ENCODE data around the gene TMEM132C. TPM values are rescaled to one million over a fixed set of nuclear protein-coding genes. Genes with fewer than 3 reads are reported as not detected.

The TMEM132C gene
- total and polyA plus RNA-seq, 2 of the 4 experiments (the other 2 are of a cell fraction), result not detected

DNA sequence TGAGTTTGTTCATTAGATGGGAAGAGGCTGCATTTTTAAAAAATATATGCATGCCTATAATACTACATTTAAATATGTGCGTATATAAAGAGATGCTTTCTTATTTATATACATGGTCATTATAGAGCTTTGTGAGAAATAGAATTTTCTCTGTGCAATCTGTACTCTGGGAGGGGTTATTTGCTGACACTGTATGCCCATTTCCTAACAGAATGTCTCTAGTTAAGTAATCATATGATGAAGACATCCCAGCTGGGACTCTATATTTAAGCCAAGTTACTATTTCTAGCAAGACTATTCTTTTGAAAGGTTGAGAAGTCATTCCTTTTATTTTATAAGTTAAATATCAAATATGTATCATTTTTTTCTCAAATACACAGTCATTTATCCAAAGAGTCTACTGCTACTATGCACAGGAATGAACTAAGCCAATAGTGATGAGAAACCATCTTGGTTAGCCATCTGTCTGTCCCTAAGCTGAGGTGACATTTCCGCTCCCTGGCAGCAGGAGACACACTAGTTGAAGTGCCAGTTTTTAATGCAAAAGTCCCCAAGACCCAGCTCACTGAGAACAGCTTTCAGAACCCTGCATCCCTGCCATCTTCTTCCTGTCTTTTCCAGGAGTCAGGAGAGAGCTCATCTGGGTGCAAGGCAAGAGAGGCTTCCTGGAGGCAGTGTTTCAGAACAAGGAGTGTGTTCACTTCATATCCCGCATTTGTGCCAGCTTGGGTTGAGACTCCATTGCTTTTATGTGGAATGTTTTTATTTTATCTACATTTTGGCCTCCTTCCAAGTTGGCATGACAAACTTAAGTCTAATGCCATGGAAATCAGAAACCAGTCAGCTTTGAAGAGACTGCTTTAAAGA is 69.5 kb downstream of the TMEM132C start:
- H3K4me2 ChIP-seq (ENCODE audit: low read depth, low read length), result no peak overlapping the region
- H4K20me1 ChIP-seq (ENCODE audit: insufficient read depth, low read length), result no peaks in the 10 kb centered on the region
- no peak overlapping the region for H3K4ac ChIP-seq (ENCODE audit: low read depth, low read length)
- no TSS peak for BruUV-seq (replicated peaks)
- no peak overlapping the region for H2BK120ac ChIP-seq (ENCODE audit: low read depth, low read length)
- no peak overlapping the region for H2BK5ac ChIP-seq (ENCODE audit: low read depth, low read length, poor library complexity, severe bottlenecking)
- H3K9me3 ChIP-seq (ENCODE audit: control insufficient read depth, insufficient read depth, low read length), result peaks cover 19% of the 10 kb centered on the region
- no peak overlapping the region for H4K91ac ChIP-seq (ENCODE audit: insufficient read depth, low read depth, low read length)
- no peaks in the 10 kb centered on the region for H3K9me1 ChIP-seq (ENCODE audit: insufficient read depth, low read length)
- no peaks in the 10 kb centered on the region for H3K79me1 ChIP-seq (ENCODE audit: low read depth in 1 of 2, low read length in 2 of 2)
- H2BK20ac ChIP-seq (ENCODE audit: low read depth, low read length), result no peak overlapping the region
- no peak overlapping the region for H4K5ac ChIP-seq (ENCODE audit: low read depth, low read length)
- no peak overlapping the region for H3K14ac ChIP-seq (replicated peaks; ENCODE audit: low read depth, low read length)
- no peak overlapping the region for H3K23ac ChIP-seq (ENCODE audit: low read depth, low read length)
- H2AFZ ChIP-seq (replicated peaks; ENCODE audit: low read length, poor library complexity), result no peak overlapping the region
- no peaks in the 10 kb centered on the region for H3K36me3 ChIP-seq (ENCODE audit: control insufficient read depth, insufficient read depth, low read length)
- ChIA-PET CTCF (no interaction called here), POLR2A (ENCODE audit: unreplicated experiment) (no interaction called here)
- DNase-seq (no peak), ATAC-seq (ENCODE audit: low read depth) (no peak)
- no peak overlapping the region for H3K56ac ChIP-seq (ENCODE audit: extremely low read depth, insufficient read depth, low read length)
- in situ Hi-C loops (cut with MboI; ENCODE audit: low sequenced_read_pairs), result no loop called here
- no peak overlapping the region for H3K27ac ChIP-seq (ENCODE audit: insufficient read depth, low read length)
- no peak overlapping the region for H2AK5ac ChIP-seq (ENCODE audit: low read depth, low read length)
- H3K4me3 ChIP-seq (ENCODE audit: insufficient read depth, low read depth, low read length), result no peak overlapping the region
- intact Hi-C loops (cut with micrococcal nuclease), result no loop called here
- dilution Hi-C loops (cut with HindIII; ENCODE audit: low sequenced_read_pairs, unreplicated experiment), result no loop called here
- no peak overlapping the region for H3K18ac ChIP-seq (ENCODE audit: low read depth, low read length)
- no peak for TF ChIP-seq CHD1 (IDR thresholded peaks at IDR 0.05; ENCODE audit: low read depth, low read length)
- no peak for TF ChIP-seq RFX5 (IDR thresholded peaks at IDR 0.05; ENCODE audit: low read depth, low read length)
- no peak for TF ChIP-seq RCOR1 (IDR thresholded peaks at IDR 0.05; ENCODE audit: insufficient replicate concordance, low read length)
- no peak for TF ChIP-seq FOS (IDR thresholded peaks at IDR 0.05; ENCODE audit: low read depth, low read length)
- no peak for TF ChIP-seq MAZ (IDR thresholded peaks at IDR 0.05; ENCODE audit: borderline replicate concordance, low read depth, low read length)
- TF ChIP-seq MXI1 (IDR thresholded peaks at IDR 0.05; ENCODE audit: borderline replicate concordance, low read depth, low read length), result no peak
- TF ChIP-seq MAFK (IDR thresholded peaks at IDR 0.05; ENCODE audit: low read depth, low read length), result no peak
- no peak for TF ChIP-seq CEBPB (IDR thresholded peaks at IDR 0.05; ENCODE audit: low read depth, low read length)
- TF ChIP-seq, protein P1, sequence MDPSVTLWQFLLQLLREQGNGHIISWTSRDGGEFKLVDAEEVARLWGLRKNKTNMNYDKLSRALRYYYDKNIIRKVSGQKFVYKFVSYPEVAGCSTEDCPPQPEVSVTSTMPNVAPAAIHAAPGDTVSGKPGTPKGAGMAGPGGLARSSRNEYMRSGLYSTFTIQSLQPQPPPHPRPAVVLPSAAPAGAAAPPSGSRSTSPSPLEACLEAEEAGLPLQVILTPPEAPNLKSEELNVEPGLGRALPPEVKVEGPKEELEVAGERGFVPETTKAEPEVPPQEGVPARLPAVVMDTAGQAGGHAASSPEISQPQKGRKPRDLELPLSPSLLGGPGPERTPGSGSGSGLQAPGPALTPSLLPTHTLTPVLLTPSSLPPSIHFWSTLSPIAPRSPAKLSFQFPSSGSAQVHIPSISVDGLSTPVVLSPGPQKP (IDR thresholded peaks at IDR 0.05; ENCODE audit: borderline replicate concordance, low read depth, low read length), result no peak
- TF ChIP-seq USF2 (IDR thresholded peaks at IDR 0.05; ENCODE audit: low read depth, low read length), result no peak
- TF ChIP-seq BHLHE40 (IDR thresholded peaks at IDR 0.05; ENCODE audit: low read depth, low read length), result no peak
- TF ChIP-seq POLR2A (IDR thresholded peaks at IDR 0.05; ENCODE audit: low read depth, low read length), result no peak
- no peak for TF ChIP-seq SMC3 (IDR thresholded peaks at IDR 0.05; ENCODE audit: low read depth, low read length)
- no peak for TF ChIP-seq NFE2L2 (IDR thresholded peaks at IDR 0.05; ENCODE audit: low read depth, low read length)
- no peak for TF ChIP-seq CTCF (conservative IDR thresholded peaks at IDR 0.05; ENCODE audit: low read depth, low read length)
- TF ChIP-seq RAD21 (IDR thresholded peaks at IDR 0.05; ENCODE audit: low read length), result no peak
- no peak overlapping the region for H2AK9ac ChIP-seq (replicated peaks; ENCODE audit: low read depth, low read length, poor library complexity)
- no peak overlapping the region for H2BK15ac ChIP-seq (ENCODE audit: low read depth, low read length)
- no CpG with 5 or more reads among the region's 3 CpGs for WGBS, 2 experiments (ENCODE audit: extremely low coverage in 2 of 2, insufficient read length in 1 of 2)
- H3K4me1 ChIP-seq (ENCODE audit: control insufficient read depth, insufficient read depth, low read length), result no peaks in the 10 kb centered on the region
- H4K8ac ChIP-seq (ENCODE audit: low read depth in 2 of 2, low read length in 2 of 2), result no peak overlapping the region
- no peaks in the 10 kb centered on the region for H3K27me3 ChIP-seq (ENCODE audit: control insufficient read depth, insufficient read depth, low read length)
- H3K9ac ChIP-seq (ENCODE audit: low read depth, low read length), result no peak overlapping the region

Measured in IMR-90 (cell line).